Esophagus muscularis mucosa (tissue), 3 donors: Measurements from ENCODE around the gene HOTAIR.

Source experiments
- CTCF ChIP-seq, 3 experiments: fragments of 200-600 bp in 2 of 3; fragments of 450-650 bp in 1 of 3; sonication (generic) in 2 of 3; IDR thresholded peaks; one replicate each; pipeline ENCODE4 v1.5.1; 2017 to 2019; ENCODE audit warnings: antibody characterized with exemption in 3 of 3, mild to moderate bottlenecking in 2 of 3, moderate library complexity in 1 of 3
- POLR2AphosphoS5 ChIP-seq, 2 donors: sonication (generic); formaldehyde crosslinking; IDR thresholded peaks; one replicate each; pipeline ENCODE4 v1.6.1; 2017; ENCODE audit warnings: antibody characterized with exemption in 2 of 2

- TF ChIP-seq CTCF (IDR thresholded peaks at IDR 0.05) (no peak), POLR2AphosphoS5 (IDR thresholded peaks at IDR 0.05) (no peak)
Observed at GRCh38 chr12:53969588-53970259, 5.0 kb downstream of the HOTAIR start.
